ENCODE data around the gene UBE2L3. TPM values are rescaled to one million over a fixed set of nuclear protein-coding genes. Genes with fewer than 3 reads are reported as not detected.

The UBE2L3 gene
- total and polyA plus RNA-seq, 8 donors: 23.1 to 94.2 (median 50.7) TPM

- intact Hi-C loops (cut with DNase I; ENCODE audit: low total_unique reads): no loop called here
- Histone ChIP-seq H3K4me1 (peaks cover 47 to 93% (median 69%) of the 10 kb centered on the region in 4 donors), H3K27me3 (no peaks in the 10 kb centered on the region), H3K36me3 (peaks cover 0 to 4% (median 0%) of the 10 kb centered on the region in 4 donors), H3K9me3 (no peaks in the 10 kb centered on the region), H3K27ac (peak overlapping the region in 1 of 5 donors; percentile 12), H3K4me3 (no peak overlapping the region)
- WGBS, 5 donors: 49 to 63% (median 58%) methylated on average over 10 of the region's 10 CpGs
- no peak for DNase-seq
- no peak for TF ChIP-seq CTCF (IDR thresholded peaks at IDR 0.05)
- TF ChIP-seq POLR2A (IDR thresholded peaks at IDR 0.05): no peak
- no peak for TF ChIP-seq EP300 (IDR thresholded peaks at IDR 0.05)
- TF ChIP-seq POLR2AphosphoS5 (IDR thresholded peaks at IDR 0.05): no peak
Observed at GRCh38 chr22:21582801-21583740, 15.6 kb downstream of the UBE2L3 start.

- DNase-seq: no peak
- H3K27ac ChIP-seq: no peak overlapping the region
- H3K4me3 ChIP-seq: no peak overlapping the region
- H3K36me3 ChIP-seq: peaks cover 0 to 4% (median 0%) of the 10 kb centered on the region in 4 donors
- intact Hi-C loops (cut with DNase I; ENCODE audit: low total_unique reads): no loop called here
- no peaks in the 10 kb centered on the region for H3K27me3 ChIP-seq
- no peak for TF ChIP-seq EP300 (IDR thresholded peaks at IDR 0.05)
- no peak for TF ChIP-seq CTCF (IDR thresholded peaks at IDR 0.05)
- no peak for TF ChIP-seq POLR2A (IDR thresholded peaks at IDR 0.05)
- TF ChIP-seq POLR2AphosphoS5 (IDR thresholded peaks at IDR 0.05): no peak
- peaks cover 51 to 91% (median 70%) of the 10 kb centered on the region in 4 donors for H3K4me1 ChIP-seq
- WGBS, 5 donors: 75 to 81% (median 77%) methylated on average over 2 of the region's 2 CpGs
- H3K9me3 ChIP-seq: no peaks in the 10 kb centered on the region
Observed at GRCh38 chr22:21585389-21585788, 17.9 kb downstream of the UBE2L3 start.

- peaks cover 55 to 87% (median 71%) of the 10 kb centered on the region in 4 donors for H3K4me1 ChIP-seq
- intact Hi-C loops (cut with DNase I; ENCODE audit: low total_unique reads): no loop called here
- no peaks in the 10 kb centered on the region for H3K9me3 ChIP-seq
- H3K36me3 ChIP-seq: peaks cover 3 to 11% (median 7%) of the 10 kb centered on the region in 4 donors
- no peak for DNase-seq
- WGBS, 5 donors: 67 to 71% (median 70%) methylated on average over 4 of the region's 4 CpGs
- no peak for TF ChIP-seq CTCF (IDR thresholded peaks at IDR 0.05)
- no peak for TF ChIP-seq EP300 (IDR thresholded peaks at IDR 0.05)
- no peak for TF ChIP-seq POLR2A (IDR thresholded peaks at IDR 0.05)
- no peak for TF ChIP-seq POLR2AphosphoS5 (IDR thresholded peaks at IDR 0.05)
- H3K27ac ChIP-seq: peak overlapping the region in 1 of 5 donors; percentile 12
- no peak overlapping the region for H3K4me3 ChIP-seq
- H3K27me3 ChIP-seq: no peaks in the 10 kb centered on the region
Observed at GRCh38 chr22:21587803-21588611, 20.5 kb downstream of the UBE2L3 start.

- no peak for TF ChIP-seq CTCF (IDR thresholded peaks at IDR 0.05)
- no peak for TF ChIP-seq EP300 (IDR thresholded peaks at IDR 0.05)
- TF ChIP-seq POLR2A (IDR thresholded peaks at IDR 0.05): no peak
- no peak for TF ChIP-seq POLR2AphosphoS5 (IDR thresholded peaks at IDR 0.05)
- H3K4me3 ChIP-seq: no peak overlapping the region
- WGBS, 5 donors: 85 to 93% (median 90%) methylated on average over 8 of the region's 8 CpGs
- no peak for DNase-seq
- peaks cover 17 to 25% (median 21%) of the 10 kb centered on the region in 4 donors for H3K36me3 ChIP-seq
- H3K4me1 ChIP-seq: peaks cover 49 to 93% (median 72%) of the 10 kb centered on the region in 4 donors
- no peaks in the 10 kb centered on the region for H3K27me3 ChIP-seq
- intact Hi-C loops (cut with DNase I; ENCODE audit: low total_unique reads): no loop called here
- no peaks in the 10 kb centered on the region for H3K9me3 ChIP-seq
- H3K27ac ChIP-seq: no peak overlapping the region
Observed at GRCh38 chr22:21589396-21589795, 21.9 kb downstream of the UBE2L3 start.

Data from stomach (tissue), 9 donors.